A673 (cell line): Measurements from ENCODE around the gene PCBD2.

ENCODE experiments used
- CTCF ChIP-seq: fragments of 300-800, 200-600 bp; sonication (generic); conservative IDR thresholded peaks from 2 replicates; pipeline ENCODE4 v1.5.1; 2017; ENCODE audit warnings: low read depth, mild to moderate bottlenecking, antibody characterized with exemption, low read length, moderate library complexity, mixed read lengths
- EZH2 ChIP-seq: fragments of 200-600 bp; sonication (generic); IDR thresholded peaks from 2 replicates; pipeline ENCODE4 v1.6.1; 2017; ENCODE audit warnings: borderline replicate concordance, low read depth, mild to moderate bottlenecking, mixed read lengths, antibody characterized with exemption, low read length; ENCODE audit not compliant: poor library complexity, severe bottlenecking

GRCh38 chr5:134997015-134997414 is 92.1 kb downstream of the PCBD2 start:
- TF ChIP-seq CTCF (no peak), EZH2 (no peak)
